HepG2 (cell line): ENCODE measurements around the gene NOTUM. TPM values are rescaled to one million over a fixed set of nuclear protein-coding genes. Genes with fewer than 3 reads are reported as not detected.

Source experiments
- CSRNP2 ChIP-seq: sonication (generic); formaldehyde crosslinking; conservative IDR thresholded peaks from 2 replicates; pipeline ENCODE4 v1.8.0; 2022; ENCODE audit warnings: low read depth, missing genetic modification reagents
- E2F2 ChIP-seq: sonication (generic); formaldehyde crosslinking; IDR thresholded peaks from 2 replicates; pipeline ENCODE4 v1.4.0; 2020; ENCODE audit warnings: missing genetic modification reagents, borderline replicate concordance
- GZF1 ChIP-seq: sonication (generic); formaldehyde crosslinking; IDR thresholded peaks from 2 replicates; pipeline ENCODE4 v1.5.1; 2020; ENCODE audit warnings: mild to moderate bottlenecking, missing genetic modification reagents
- HES4 ChIP-seq: sonication (generic); formaldehyde crosslinking; IDR thresholded peaks from 2 replicates; pipeline ENCODE4 v1.9.0; 2021; ENCODE audit warnings: mild to moderate bottlenecking, missing genetic modification reagents, borderline replicate concordance
- HNRNPK ChIP-seq: fragments of 200-400 bp; formaldehyde crosslinking; IDR thresholded peaks from 2 replicates; pipeline ENCODE4 v1.6.1; 2018; ENCODE audit warnings: low read length, low read depth, moderate library complexity, mild to moderate bottlenecking; ENCODE audit not compliant: poor library complexity, severe bottlenecking
- NCOA5 ChIP-seq: sonication (generic); formaldehyde crosslinking; IDR thresholded peaks from 2 replicates; pipeline ENCODE4 v1.4.0; 2020; ENCODE audit warnings: missing genetic modification reagents
- NONO ChIP-seq, 2 experiments: fragments of 450-650 bp in 1 of 2; sonication (generic) in 1 of 2; formaldehyde crosslinking in 1 of 2; IDR thresholded peaks in 1 of 2; conservative IDR thresholded peaks in 1 of 2; 2 replicates each; pipeline versions ENCODE4 v1.6.1 to v1.8.0; 2017 to 2022; ENCODE audit warnings: mild to moderate bottlenecking in 1 of 2, missing genetic modification reagents in 1 of 2, moderate library complexity in 1 of 2
- PREB ChIP-seq: sonication (generic); formaldehyde crosslinking; IDR thresholded peaks from 2 replicates; pipeline ENCODE4 v1.4.0; 2020; ENCODE audit warnings: missing genetic modification reagents
- RORA ChIP-seq: sonication (generic); formaldehyde crosslinking; IDR thresholded peaks from 2 replicates; pipeline ENCODE4 v1.5.0; 2020; ENCODE audit warnings: mild to moderate bottlenecking, missing genetic modification reagents, moderate library complexity
- TEF ChIP-seq: sonication (generic); formaldehyde crosslinking; IDR thresholded peaks from 2 replicates; pipeline ENCODE4 v1.5.0; 2020; ENCODE audit warnings: missing genetic modification reagents
- ZBTB49 ChIP-seq: sonication (generic); formaldehyde crosslinking; IDR thresholded peaks from 2 replicates; pipeline ENCODE4 v1.4.0; 2020; ENCODE audit warnings: missing genetic modification reagents, borderline replicate concordance
- ZFAT ChIP-seq: sonication (generic); formaldehyde crosslinking; conservative IDR thresholded peaks from 2 replicates; pipeline ENCODE4 v1.8.1; 2023; ENCODE audit warnings: missing genetic modification reagents, inconsistent platforms
- ZNF180 ChIP-seq: sonication (generic); formaldehyde crosslinking; IDR thresholded peaks from 2 replicates; pipeline ENCODE4 v1.4.0; 2020; ENCODE audit warnings: low read depth, missing genetic modification reagents, borderline replicate concordance
- ZNF234 ChIP-seq: sonication (generic); formaldehyde crosslinking; conservative IDR thresholded peaks from 2 replicates; pipeline ENCODE4 v1.5.1; 2020; ENCODE audit warnings: mild to moderate bottlenecking, missing genetic modification reagents
- ZNF253 ChIP-seq: sonication (generic); formaldehyde crosslinking; IDR thresholded peaks from 2 replicates; pipeline ENCODE4 v1.8.0; 2022; ENCODE audit warnings: mild to moderate bottlenecking, missing genetic modification reagents, borderline replicate concordance
- ZNF501 ChIP-seq: sonication (generic); formaldehyde crosslinking; IDR thresholded peaks from 2 replicates; pipeline ENCODE4 v1.5.1; 2020; ENCODE audit warnings: mild to moderate bottlenecking, moderate library complexity, missing genetic modification reagents
- ZNF567 ChIP-seq: sonication (generic); formaldehyde crosslinking; IDR thresholded peaks from 2 replicates; pipeline ENCODE4 v1.8.1; 2023; ENCODE audit warnings: mild to moderate bottlenecking, missing genetic modification reagents, borderline replicate concordance
- ZNF75D ChIP-seq: sonication (generic); formaldehyde crosslinking; IDR thresholded peaks from 2 replicates; pipeline ENCODE4 v1.8.1; 2023; ENCODE audit warnings: missing genetic modification reagents, mild to moderate bottlenecking, borderline replicate concordance
- polyA plus RNA-seq, 8 experiments: library from polyadenylated mRNA; depleted of rRNA in 3 of 8; stranded (reverse) in 7 of 8; unstranded in 1 of 8; fragments of >200 nt; fragmentation: Illumina TruSeq in 4 of 8; extraction: Trizol in 4 of 8; gene quantifications; 2 replicates each; pipeline versions ENCODE4 v1.2.1 to v1.2.3, GENCODE V29; 2011 to 2016; ENCODE audit warnings: low read depth in 4 of 8, missing spikeins in 1 of 8, mixed read lengths in 1 of 8; ENCODE audit not compliant: insufficient read depth in 1 of 8
- total RNA-seq, 5 experiments: library from RNA; depleted of rRNA; stranded (reverse); fragments of >200 nt; fragmentation: Illumina TruSeq; extraction: Trizol; gene quantifications; 2 replicates each; pipeline ENCODE4 v1.2.3, GENCODE V29; 2016; ENCODE audit warnings: low read depth in 1 of 5

Gene NOTUM
- total and polyA plus RNA-seq, 2 of the 13 experiments (the other 11 are each of a cell fraction or from before 2014, with no cell fraction given): 150 to 160 TPM

- TF ChIP-seq GZF1 (CRISPR knock-in tag) (no peak; the same call in 1 of the 2 replicates), CSRNP2 (CRISPR knock-in tag) (no peak), ZNF180 (CRISPR knock-in tag) (no peak), HES4 (0 out of 2 replicates have a peak, but pooled peaks have one; percentile 17), RORA (CRISPR knock-in tag) (no peak), ZNF567 (CRISPR knock-in tag) (no peak), ZFAT (CRISPR knock-in tag) (no peak), PREB (CRISPR knock-in tag) (0 out of 2 replicates have a peak, but pooled peaks have one; percentile 67), HNRNPK (peak; percentile 74), ZNF501 (peak; percentile 63), E2F2 (no peak), NCOA5 (CRISPR knock-in tag) (no peak), TEF (CRISPR knock-in tag) (no peak; the same call in 1 of the 2 replicates), ZNF234 (CRISPR knock-in tag) (no peak), NONO (IDR thresholded peaks at IDR 0.05) (no peak), NONO (CRISPR knock-in tag; conservative IDR thresholded peaks at IDR 0.05) (peak; percentile 71), ZBTB49 (no peak; the same call in 1 of the 2 replicates), ZNF75D (CRISPR knock-in tag) (0 out of 2 replicates have a peak, but pooled peaks have one; percentile 28), ZNF253 (0 out of 2 replicates have a peak, but pooled peaks have one; percentile 66)
Measured at GRCh38 chr17:82003411-82004381, 42.7 kb upstream of the NOTUM start (continued).
